Thymus (tissue), 11 donors: Measurements from ENCODE around the gene CNTFR. TPM values are rescaled to one million over a fixed set of nuclear protein-coding genes. Genes with fewer than 3 reads are reported as not detected.

Source experiments
- DNase-seq, 9 donors: peaks; one replicate each; pipeline ENCODE4 v3.0.0-alpha.2; 2013; ENCODE audit warnings: low spot score in 9 of 9, low read depth in 6 of 9, missing footprints in 1 of 9
- H3K27ac ChIP-seq, 2 donors: one replicate each; pipeline ENCODE4 v1.5.1; 2013; ENCODE audit warnings: control low read depth in 1 of 2, low read depth in 1 of 2, low read length in 1 of 2, mild to moderate bottlenecking in 1 of 2, moderate library complexity in 1 of 2
- H3K27me3 ChIP-seq, 2 donors: one replicate each; pipeline ENCODE4 v1.5.1; 2013; ENCODE audit warnings: low read length in 1 of 2; ENCODE audit not compliant: control insufficient read depth in 2 of 2, insufficient read depth in 1 of 2
- H3K36me3 ChIP-seq, 2 donors: one replicate each; pipeline ENCODE4 v1.5.1; 2013; ENCODE audit warnings: low read length in 1 of 2, mild to moderate bottlenecking in 1 of 2, moderate library complexity in 1 of 2; ENCODE audit not compliant: control insufficient read depth in 2 of 2, insufficient read depth in 2 of 2
- H3K4me1 ChIP-seq, 2 donors: one replicate each; pipeline ENCODE4 v1.5.1; 2013; ENCODE audit warnings: low read length in 2 of 2; ENCODE audit not compliant: control insufficient read depth in 2 of 2, insufficient read depth in 2 of 2
- H3K4me3 ChIP-seq, 2 donors: one replicate each; pipeline ENCODE4 v1.5.1; 2013; ENCODE audit warnings: low read length in 2 of 2, control low read depth in 1 of 2, mild to moderate bottlenecking in 1 of 2
- H3K9me3 ChIP-seq, 2 donors: one replicate each; pipeline ENCODE4 v1.5.1; 2013; ENCODE audit warnings: low read length in 1 of 2, mild to moderate bottlenecking in 1 of 2; ENCODE audit not compliant: control insufficient read depth in 2 of 2, insufficient read depth in 1 of 2
- WGBS: extraction: QIAGEN DNeasy Blood & Tissue Kit; methylation state at CpG from one replicate; pipeline ENCODE4 v1.1.7; 2013; 5-methylcytosine and 5-hydroxymethylcytosine counted together
- polyA plus RNA-seq: library from polyadenylated mRNA; stranded (reverse); fragments of 200-250 nt; gene quantifications from one replicate; pipeline ENCODE4 v1.2.3, GENCODE V29; 2013
- total RNA-seq: library from RNA; stranded (reverse); fragments of 120-200 nt; gene quantifications from one replicate; pipeline ENCODE4 v1.2.4, GENCODE V29; 2013
- donor health status: healthy.

Gene CNTFR
- total and polyA plus RNA-seq, 2 donors, result 2.2 to 3.9 TPM

- Histone ChIP-seq H3K4me1 (peaks cover 0 to 23% of the 10 kb centered on the region in 2 donors), H3K4me3 (no peak overlapping the region), H3K27ac (peak overlapping the region; percentile 39 to 51), H3K36me3 (no peaks in the 10 kb centered on the region), H3K27me3 (peaks cover 0 to 41% of the 10 kb centered on the region in 2 donors), H3K9me3 (no peaks in the 10 kb centered on the region)
- DNase-seq, result no peak
- 39% methylated on average over 21 of the region's 21 CpGs for WGBS
Observed at GRCh38 chr9:34559624-34560455, 29.7 kb downstream of the CNTFR start.

- 72% methylated on average over 17 of the region's 17 CpGs for WGBS
- Histone ChIP-seq H3K27me3 (peaks cover 0 to 39% of the 10 kb centered on the region in 2 donors), H3K4me1 (peaks cover 0 to 23% of the 10 kb centered on the region in 2 donors), H3K9me3 (no peaks in the 10 kb centered on the region), H3K27ac (peak overlapping the region in 1 of 2 donors; percentile 51), H3K4me3 (no peak overlapping the region), H3K36me3 (no peaks in the 10 kb centered on the region)
- peak in 1 of 9 donors; percentile 12 for DNase-seq
Observed at GRCh38 chr9:34558919-34559623, 30.5 kb downstream of the CNTFR start.

GRCh38 chr9:34558364-34558763 lies 31.2 kb downstream of the CNTFR start:
- Histone ChIP-seq H3K9me3 (no peaks in the 10 kb centered on the region), H3K36me3 (no peaks in the 10 kb centered on the region), H3K4me3 (no peak overlapping the region), H3K27me3 (peaks cover 0 to 41% of the 10 kb centered on the region in 2 donors), H3K4me1 (peaks cover 0 to 23% of the 10 kb centered on the region in 2 donors), H3K27ac (no peak overlapping the region)
- no peak for DNase-seq
- WGBS, result 88% methylated on average over 9 of the region's 9 CpGs

DNA sequence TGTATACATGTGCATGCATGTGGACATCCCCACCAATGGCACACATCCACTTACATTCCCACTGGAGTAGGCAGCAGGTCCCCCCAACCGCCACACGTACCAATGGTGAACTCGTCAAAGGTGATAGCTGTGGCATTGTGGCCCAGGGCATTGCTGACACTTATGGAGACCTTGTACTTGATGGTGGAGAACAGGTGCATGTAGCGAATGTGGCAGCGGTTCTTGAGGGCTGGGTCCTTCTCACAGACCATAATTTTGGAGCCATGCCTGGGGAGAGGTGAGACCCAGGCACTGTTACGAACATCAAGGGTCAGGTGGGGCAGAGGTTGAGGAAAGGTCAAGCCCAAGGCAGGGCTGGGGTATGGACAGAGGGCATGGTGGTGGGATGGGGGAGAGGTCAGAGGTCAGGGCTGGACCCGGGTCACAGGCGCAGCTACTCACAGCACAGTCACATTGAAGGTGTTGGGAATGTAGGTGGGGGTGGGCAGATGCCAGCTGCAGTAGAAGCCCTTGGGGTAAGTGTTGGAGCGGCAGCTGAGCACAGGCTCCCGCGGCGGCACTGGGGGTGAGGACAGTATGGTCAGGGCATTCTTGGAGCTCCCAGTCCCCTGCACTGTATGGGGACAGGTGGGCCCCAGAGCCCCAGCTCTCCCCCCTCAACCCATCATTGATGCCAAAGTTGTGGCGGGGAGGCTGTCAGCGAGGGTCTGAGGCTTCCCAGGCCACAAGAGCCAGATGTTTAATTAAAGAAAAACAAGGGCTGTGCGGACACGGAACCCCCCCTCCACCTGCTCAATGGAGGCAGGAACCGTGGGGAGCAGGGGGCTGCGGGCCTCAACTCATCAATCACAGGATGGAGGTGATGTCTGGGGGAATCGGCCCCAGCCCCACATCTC lies 31.9 kb downstream of the CNTFR start:
- Histone ChIP-seq H3K4me1 (peaks cover 0 to 23% of the 10 kb centered on the region in 2 donors), H3K4me3 (no peak overlapping the region), H3K27me3 (peaks cover 0 to 39% of the 10 kb centered on the region in 2 donors), H3K9me3 (no peaks in the 10 kb centered on the region), H3K36me3 (no peaks in the 10 kb centered on the region), H3K27ac (no peak overlapping the region)
- WGBS, result 83% methylated on average over 19 of the region's 19 CpGs
- DNase-seq, result no peak

DNA sequence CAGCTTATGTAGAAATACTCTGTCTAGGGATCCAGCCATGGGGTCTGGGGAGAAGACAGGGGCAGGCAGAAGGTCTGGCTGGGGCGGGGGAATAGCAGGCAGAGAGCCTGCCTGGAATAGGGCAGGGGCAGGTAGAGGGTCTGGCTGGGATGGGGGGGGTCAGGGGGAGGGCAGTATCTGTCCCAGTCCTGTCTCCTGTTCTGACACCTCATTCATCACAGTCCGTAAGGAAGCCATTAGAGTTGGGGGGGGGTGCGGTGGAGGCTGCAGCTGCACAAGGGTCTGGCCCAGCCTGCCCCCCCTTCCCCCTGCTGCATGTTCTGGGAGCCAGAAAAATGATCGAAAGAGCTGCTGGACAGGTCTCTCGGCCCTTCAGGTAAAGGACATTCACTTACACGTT lies 32.6 kb downstream of the CNTFR start:
- H3K27ac ChIP-seq, result no peak overlapping the region
- no peak for DNase-seq
- no peak overlapping the region for H3K4me3 ChIP-seq
- no peaks in the 10 kb centered on the region for H3K36me3 ChIP-seq
- peaks cover 0 to 39% of the 10 kb centered on the region in 2 donors for H3K27me3 ChIP-seq
- H3K9me3 ChIP-seq, result no peaks in the 10 kb centered on the region
- 89% methylated on average over 6 of the region's 6 CpGs for WGBS
- H3K4me1 ChIP-seq, result peaks cover 0 to 23% of the 10 kb centered on the region in 2 donors

GRCh38 chr9:34555936-34556525 lies 33.5 kb downstream of the CNTFR start:
- H3K9me3 ChIP-seq, result no peaks in the 10 kb centered on the region
- WGBS, result 90% methylated on average over 13 of the region's 13 CpGs
- H3K4me1 ChIP-seq, result peaks cover 0 to 21% of the 10 kb centered on the region in 2 donors
- H3K4me3 ChIP-seq, result no peak overlapping the region
- peaks cover 0 to 37% of the 10 kb centered on the region in 2 donors for H3K27me3 ChIP-seq
- no peak for DNase-seq
- no peaks in the 10 kb centered on the region for H3K36me3 ChIP-seq
- no peak overlapping the region for H3K27ac ChIP-seq

GRCh38 chr9:34555500-34555899 lies 34.0 kb downstream of the CNTFR start:
- peaks cover 0 to 32% of the 10 kb centered on the region in 2 donors for H3K27me3 ChIP-seq
- no peaks in the 10 kb centered on the region for H3K36me3 ChIP-seq
- H3K4me1 ChIP-seq, result peaks cover 0 to 19% of the 10 kb centered on the region in 2 donors
- no peak overlapping the region for H3K27ac ChIP-seq
- 92% methylated on average over 5 of the region's 5 CpGs for WGBS
- no peak for DNase-seq
- H3K9me3 ChIP-seq, result no peaks in the 10 kb centered on the region
- no peak overlapping the region for H3K4me3 ChIP-seq

GRCh38 chr9:34555002-34555348 lies 34.5 kb downstream of the CNTFR start:
- H3K4me3 ChIP-seq, result no peak overlapping the region
- peaks cover 0 to 27% of the 10 kb centered on the region in 2 donors for H3K27me3 ChIP-seq
- peak in 1 of 9 donors; percentile 16 for DNase-seq
- no peaks in the 10 kb centered on the region for H3K9me3 ChIP-seq
- no peak overlapping the region for H3K27ac ChIP-seq
- no peaks in the 10 kb centered on the region for H3K36me3 ChIP-seq
- H3K4me1 ChIP-seq, result peaks cover 0 to 19% of the 10 kb centered on the region in 2 donors
- 89% methylated on average over 23 of the region's 23 CpGs for WGBS
